SK-N-SH treated with all-trans-retinoic acid at 6 μM for 48 hours (cell line): ENCODE measurements around the gene STK32B.

Experiments used
- ATAC-seq: fragments of 200-7000 bp; cut with Tn5 transposase; 3 replicates; pipeline ENCODE4 v1.9.1; 2020; ENCODE audit warnings: mild to moderate bottlenecking, moderate library complexity
- ARNTL ChIP-seq: fragments of 450-650 bp; formaldehyde crosslinking; IDR thresholded peaks from 2 replicates; pipeline ENCODE4 v1.5.0; 2020; ENCODE audit warnings: low read depth, mild to moderate bottlenecking, moderate library complexity, borderline replicate concordance
- BACH2 ChIP-seq: fragments of 250-450 bp; sonication (Bioruptor Pico); IDR thresholded peaks from 2 replicates; pipeline ENCODE4 v1.9.0; 2021; ENCODE audit warnings: mild to moderate bottlenecking, borderline replicate concordance
- CREB5 ChIP-seq: fragments of 250-450 bp; sonication (Bioruptor Pico); IDR thresholded peaks from 2 replicates; pipeline ENCODE4 v1.5.1; 2020; ENCODE audit warnings: low read depth, mild to moderate bottlenecking, moderate library complexity
- CSDC2 ChIP-seq: fragments of 250-450 bp; sonication (Bioruptor Pico); IDR thresholded peaks from 2 replicates; pipeline ENCODE4 v1.5.0; 2020; ENCODE audit warnings: mild to moderate bottlenecking, moderate library complexity
- CSRNP3 ChIP-seq: fragments of 250-450 bp; sonication (Bioruptor Pico); IDR thresholded peaks from 2 replicates; pipeline ENCODE4 v1.5.1; 2021; ENCODE audit warnings: mild to moderate bottlenecking, moderate library complexity
- ESRRG ChIP-seq: fragments of 250-450 bp; sonication (Bioruptor Pico); IDR thresholded peaks from 2 replicates; pipeline ENCODE4 v1.6.1; 2021; ENCODE audit warnings: mild to moderate bottlenecking
- GLIS3 ChIP-seq: fragments of 250-450 bp; sonication (Bioruptor Pico); IDR thresholded peaks from 2 replicates; pipeline ENCODE4 v1.5.0; 2020; ENCODE audit warnings: mild to moderate bottlenecking, moderate library complexity
- ISL1 ChIP-seq: fragments of 250-450 bp; sonication (Bioruptor Pico); IDR thresholded peaks from 2 replicates; pipeline ENCODE4 v2.1.2; 2022; ENCODE audit warnings: mild to moderate bottlenecking, moderate library complexity
- OSR1 ChIP-seq: fragments of 250-450 bp; sonication (Bioruptor Pico); IDR thresholded peaks from 2 replicates; pipeline ENCODE4 v1.8.0; 2022; ENCODE audit warnings: moderate library complexity, mild to moderate bottlenecking, inconsistent platforms
- PATZ1 ChIP-seq: fragments of 250-450 bp; sonication (Bioruptor Pico); IDR thresholded peaks from 2 replicates; pipeline ENCODE4 v1.8.0; 2020; ENCODE audit warnings: mild to moderate bottlenecking, moderate library complexity, borderline replicate concordance
- POU6F1 ChIP-seq: fragments of 250-450 bp; sonication (Bioruptor Pico); IDR thresholded peaks from 2 replicates; pipeline ENCODE4 v1.8.0; 2021; ENCODE audit warnings: low read depth, mild to moderate bottlenecking, moderate library complexity, borderline replicate concordance
- PPARA ChIP-seq: fragments of 250-450 bp; sonication (Bioruptor Pico); IDR thresholded peaks from 2 replicates; pipeline ENCODE4 v1.5.0; 2020; ENCODE audit warnings: mild to moderate bottlenecking, borderline replicate concordance
- SNAI2 ChIP-seq: fragments of 250-450 bp; sonication (Bioruptor Pico); IDR thresholded peaks from 2 replicates; pipeline ENCODE4 v1.5.0; 2020; ENCODE audit warnings: mild to moderate bottlenecking, moderate library complexity
- TCF4 ChIP-seq: fragments of 250-450 bp; sonication (Bioruptor Pico); IDR thresholded peaks from 2 replicates; pipeline ENCODE4 v1.8.0; 2021; ENCODE audit warnings: mild to moderate bottlenecking, moderate library complexity, borderline replicate concordance
- TOX ChIP-seq: fragments of 250-450 bp; sonication (Bioruptor Pico); IDR thresholded peaks from 2 replicates; pipeline ENCODE4 v1.8.0; 2021; ENCODE audit warnings: mild to moderate bottlenecking, moderate library complexity, borderline replicate concordance
- TSHZ2 ChIP-seq: fragments of 250-450 bp; sonication (Bioruptor Pico); IDR thresholded peaks from 2 replicates; pipeline ENCODE4 v1.5.0; 2020; ENCODE audit warnings: mild to moderate bottlenecking, moderate library complexity
- ZFP3 ChIP-seq: fragments of 250-450 bp; sonication (Bioruptor Pico); IDR thresholded peaks from 2 replicates; pipeline ENCODE4 v1.5.0; 2020; ENCODE audit warnings: mild to moderate bottlenecking, moderate library complexity
- ZFP30 ChIP-seq: fragments of 450-650 bp; formaldehyde crosslinking; IDR thresholded peaks from 2 replicates; pipeline ENCODE4 v1.5.0; 2022; ENCODE audit warnings: mild to moderate bottlenecking, moderate library complexity
- ZNF565 ChIP-seq: fragments of 450-650 bp; formaldehyde crosslinking; conservative IDR thresholded peaks from 2 replicates; pipeline ENCODE4 v1.5.0; 2020; ENCODE audit warnings: low read depth, mild to moderate bottlenecking, moderate library complexity
- ZNF70 ChIP-seq: fragments of 450-650 bp; formaldehyde crosslinking; IDR thresholded peaks from 2 replicates; pipeline ENCODE4 v1.5.0; 2020; ENCODE audit warnings: mild to moderate bottlenecking, moderate library complexity
- ZNF8 ChIP-seq: fragments of 450-650 bp; formaldehyde crosslinking; IDR thresholded peaks from 2 replicates; pipeline ENCODE4 v1.5.0; 2020; ENCODE audit warnings: mild to moderate bottlenecking, moderate library complexity

STK32B gene

GRCh38 chr4:5385741-5386311 lies 334.5 kb downstream of the STK32B start:
- TF ChIP-seq ZFP30 (CRISPR knock-in tag) (no peak), CSDC2 (CRISPR knock-in tag) (no peak), TOX (CRISPR knock-in tag) (no peak), GLIS3 (CRISPR knock-in tag) (no peak), PATZ1 (no peak), CREB5 (no peak)
- TF ChIP-seq, all 23 proteins: peak for 0
- ATAC-seq, result no peak

- TF ChIP-seq GLIS3 (CRISPR knock-in tag), result no peak
- TF ChIP-seq CSRNP3 (CRISPR knock-in tag), result no peak
- TF ChIP-seq ESRRG, result no peak
- no peak for TF ChIP-seq ZNF8 (CRISPR knock-in tag)
- no peak for ATAC-seq
Measured at GRCh38 chr4:5386921-5387320, 335.6 kb downstream of the STK32B start.

- TF ChIP-seq ARNTL (CRISPR knock-in tag), result no peak
- TF ChIP-seq GLIS3 (CRISPR knock-in tag), result no peak
- no peak for TF ChIP-seq ZNF565 (CRISPR knock-in tag)
- no peak for TF ChIP-seq ISL1 (CRISPR knock-in tag)
- no peak for TF ChIP-seq OSR1 (CRISPR knock-in tag)
- no peak for TF ChIP-seq CSDC2 (CRISPR knock-in tag)
- TF ChIP-seq CSRNP3 (CRISPR knock-in tag), result no peak
- TF ChIP-seq ZNF8 (CRISPR knock-in tag), result no peak
- TF ChIP-seq POU6F1, result no peak
- TF ChIP-seq ESRRG, result no peak
- no peak for TF ChIP-seq TSHZ2 (CRISPR knock-in tag)
- TF ChIP-seq PATZ1, result no peak
- TF ChIP-seq ZNF70 (CRISPR knock-in tag), result no peak
- TF ChIP-seq SNAI2 (CRISPR knock-in tag), result no peak
- no peak for TF ChIP-seq TOX (CRISPR knock-in tag)
- no peak for TF ChIP-seq TCF4
- TF ChIP-seq BACH2, result no peak
- TF ChIP-seq ZFP3 (CRISPR knock-in tag), result no peak
- no peak for TF ChIP-seq PPARA
- no peak for ATAC-seq
Measured at GRCh38 chr4:5387457-5387856, 336.2 kb downstream of the STK32B start.
